K562 (cell line): Measurements from ENCODE around the gene CILP. TPM values are rescaled to one million over a fixed set of nuclear protein-coding genes. Genes with fewer than 3 reads are reported as not detected.

Source experiments
- ATAC-seq: fragments of 200-7000 bp; cut with Tn5 transposase; 3 replicates; pipeline ENCODE4 v1.9.1; 2020; ENCODE audit warnings: moderate library complexity
- BruUV-seq: library from RNA; stranded (reverse); fragments of 400-500 nt; replicated peaks from 2 replicates; lab custom pipeline; 2021; lab: Mats Ljungman, UMichigan
- CTCF ChIA-PET: fragments of 300-600 bp; formaldehyde crosslinking; extraction: SDS; loops from one replicate; lab custom pipeline; 2021; ENCODE audit warnings: low intra/inter-chr PET ratio; lab: Yijun Ruan, JAX
- POLR2A ChIA-PET: fragments of 300-600, 350-650 bp; sonication (Branson Sonifier 250); formaldehyde crosslinking; extraction: SDS; loops from one replicate; lab custom pipeline; 2021; ENCODE audit warnings: antibody characterized with exemption, inconsistent platforms; lab: Yijun Ruan, JAX
- DNase-seq, 4 experiments: peaks; one replicate each; pipeline versions ENCODE4 v3.0.0 to v3.0.0-alpha.2; 2011 to 2018; ENCODE audit warnings: low spot score in 3 of 4, mixed read lengths in 3 of 4; ENCODE audit errors: extremely low read depth in 1 of 4
- FAIRE-seq: peaks from 2 replicates; lab custom pipeline; 2011; peaks lifted over from hg19 to GRCh38; lab: Jason Lieb, UNC
- H2AFZ ChIP-seq: 2 replicates; pipeline ENCODE4 v1.6.0; 2011; ENCODE audit warnings: low read depth, low read length, control low read depth, inconsistent platforms
- H3K27ac ChIP-seq: fragments of 200-600 bp; 3 replicates; pipeline ENCODE4 v1.8.0; 2011; ENCODE audit warnings: low read depth, mild to moderate bottlenecking, control low read depth, inconsistent platforms, low read length, moderate library complexity, mixed read lengths; ENCODE audit errors: extremely low read depth
- H3K27me3 ChIP-seq, 2 experiments: fragments of 300-600 bp in 1 of 2; 2 replicates in 1 of 2; 3 replicates in 1 of 2; pipeline versions ENCODE4 v1.6.0 to v1.8.0; 2011; ENCODE audit warnings: inconsistent platforms in 2 of 2, low read length in 2 of 2, mild to moderate bottlenecking in 1 of 2, mixed read lengths in 1 of 2, moderate library complexity in 1 of 2; ENCODE audit not compliant: control insufficient read depth in 2 of 2, insufficient read depth in 2 of 2
- H3K36me3 ChIP-seq: fragments of 300-600 bp; 3 replicates; pipeline ENCODE4 v1.8.0; 2011; ENCODE audit warnings: mild to moderate bottlenecking, low read length, inconsistent platforms; ENCODE audit not compliant: control insufficient read depth, insufficient read depth
- H3K4me1 ChIP-seq, 2 experiments: fragments of 200-600 bp in 1 of 2; replicated peaks in 1 of 2; 2 replicates in 1 of 2; 3 replicates in 1 of 2; pipeline versions ENCODE4 v1.5.1 to v1.8.0; 2011; ENCODE audit warnings: inconsistent platforms in 2 of 2, low read length in 2 of 2, mild to moderate bottlenecking in 1 of 2, mixed read lengths in 1 of 2, moderate library complexity in 1 of 2; ENCODE audit not compliant: control insufficient read depth in 2 of 2, insufficient read depth in 2 of 2
- H3K4me2 ChIP-seq: 2 replicates; pipeline ENCODE4 v1.6.1; 2011; ENCODE audit warnings: low read length, control low read depth, inconsistent platforms, mixed read lengths; ENCODE audit not compliant: insufficient read depth
- H3K4me3 ChIP-seq: fragments of 200-600 bp; sonication (generic), shearing (Covaris generic); 2 replicates; pipeline ENCODE4 v1.5.1; 2016; ENCODE audit warnings: control low read depth, inconsistent platforms
- H3K79me2 ChIP-seq: fragments of 200-600 bp; 3 replicates; pipeline ENCODE4 v1.8.0; 2011; ENCODE audit warnings: low read length, inconsistent platforms; ENCODE audit not compliant: control insufficient read depth, insufficient read depth
- H3K9ac ChIP-seq, 2 experiments: 2 replicates each; pipeline versions ENCODE4 v1.6.0 to v1.6.1; 2011; ENCODE audit warnings: low read depth in 2 of 2, low read length in 2 of 2, control low read depth in 1 of 2, inconsistent platforms in 1 of 2, mild to moderate bottlenecking in 1 of 2, mixed read lengths in 1 of 2; ENCODE audit not compliant: insufficient read depth in 1 of 2
- H3K9me1 ChIP-seq: one replicate; pipeline ENCODE4 v1.6.0; 2011; ENCODE audit warnings: inconsistent platforms, mild to moderate bottlenecking, low read length, moderate library complexity; ENCODE audit not compliant: control insufficient read depth, insufficient read depth
- H3K9me3 ChIP-seq: replicated peaks from 2 replicates; pipeline ENCODE4 v1.5.1; 2011; ENCODE audit warnings: low read depth, low read length, inconsistent platforms; ENCODE audit not compliant: control insufficient read depth, insufficient read depth
- H4K20me1 ChIP-seq: replicated peaks from 2 replicates; pipeline ENCODE4 v1.6.1; 2011; ENCODE audit warnings: low read length, inconsistent platforms, mixed read lengths; ENCODE audit not compliant: control insufficient read depth, insufficient read depth
- CBX3 ChIP-seq, 2 experiments: IDR thresholded peaks; 1 replicate in 1 of 2; 2 replicates in 1 of 2; pipeline ENCODE4 v1.6.1; 2012; ENCODE audit warnings: inconsistent platforms in 2 of 2, low read length in 2 of 2, borderline replicate concordance in 1 of 2, control low read depth in 1 of 2
- COPS2 ChIP-seq: fragments of 450-650 bp; conservative IDR thresholded peaks from 2 replicates; pipeline ENCODE4 v1.6.1; 2016; ENCODE audit warnings: mild to moderate bottlenecking, moderate library complexity
- CREBBP ChIP-seq: IDR thresholded peaks from one replicate; pipeline ENCODE4 v1.6.1; 2012; ENCODE audit warnings: low read depth, mild to moderate bottlenecking, control low read depth, inconsistent platforms, low read length
- ETV5 ChIP-seq: sonication (generic); formaldehyde crosslinking; IDR thresholded peaks from 2 replicates; pipeline ENCODE4 v1.4.0; 2020; ENCODE audit warnings: low read depth, mild to moderate bottlenecking, missing genetic modification reagents
- GABPA ChIP-seq: fragments of 200-800 bp; sonication (Bioruptor generic); conservative IDR thresholded peaks from 2 replicates; pipeline ENCODE4 v1.6.1; 2016; ENCODE audit warnings: low read depth, missing genetic modification characterization, missing compliant biosample characterization
- HEY1 ChIP-seq: fragments of 250-450 bp; sonication (Bioruptor Pico); IDR thresholded peaks from 2 replicates; pipeline ENCODE4 v1.5.0; 2020; ENCODE audit warnings: mild to moderate bottlenecking, moderate library complexity, borderline replicate concordance
- KDM4B ChIP-seq, 2 experiments: fragments of 450-650 bp in 1 of 2; sonication (generic) in 1 of 2; IDR thresholded peaks; 2 replicates each; pipeline ENCODE4 v1.6.1; 2016 to 2017; ENCODE audit warnings: borderline replicate concordance in 2 of 2, antibody characterized with exemption in 1 of 2, low read depth in 1 of 2, mild to moderate bottlenecking in 1 of 2
- NRF1 ChIP-seq, 2 experiments: fragments of 450-650 bp; IDR thresholded peaks in 1 of 2; conservative IDR thresholded peaks in 1 of 2; 2 replicates each; pipeline ENCODE4 v1.6.1; 2014; ENCODE audit warnings: mild to moderate bottlenecking in 2 of 2
- POLR3G ChIP-seq: IDR thresholded peaks from 2 replicates; pipeline ENCODE4 v1.6.1; 2011; ENCODE audit not compliant: insufficient read length, insufficient replicate concordance; ENCODE audit errors: extremely low read depth
- RBFOX2 ChIP-seq: fragments of 200-400 bp; formaldehyde crosslinking; IDR thresholded peaks from 2 replicates; pipeline ENCODE4 v1.6.1; 2017; ENCODE audit warnings: low read depth, mild to moderate bottlenecking, low read length, moderate library complexity
- ZC3H4 ChIP-seq: sonication (generic); formaldehyde crosslinking; IDR thresholded peaks from 2 replicates; pipeline ENCODE4 v1.9.0; 2021; ENCODE audit warnings: missing genetic modification reagents, borderline replicate concordance
- ZNF583 ChIP-seq: fragments of 250-450 bp; sonication (Bioruptor Pico); IDR thresholded peaks from 2 replicates; pipeline ENCODE4 v1.4.0; 2020
- WGBS: fragments of 100-300 bp; shearing (Covaris generic); methylation state at CpG from one replicate; pipeline ENCODE4 v1.1.6; 2016; ENCODE audit warnings: low coverage, mixed read lengths; ENCODE audit not compliant: insufficient coverage; ENCODE audit errors: missing lambda C conversion rate; 5-methylcytosine and 5-hydroxymethylcytosine counted together
- in situ Hi-C: fragments of 300-500 bp; cut with MboI; formaldehyde crosslinking; loops from 4 replicates; pipeline ENCODE4 v1.15.0; 2018; ENCODE audit warnings: inconsistent platforms, mixed read lengths
- intact Hi-C: fragments of 100-400 bp; cut with micrococcal nuclease; formaldehyde crosslinking; loops from 2 replicates; pipeline ENCODE4 v1.14.2; 2022
- polyA plus RNA-seq, 8 experiments: library from polyadenylated mRNA; depleted of rRNA in 4 of 8; stranded (reverse) in 5 of 8; unstranded in 3 of 8; fragments of >200 nt; fragmentation: Nextera tagmentation in 2 of 8; fragmentation: Illumina TruSeq in 1 of 8; extraction: Ambion mirVana in 2 of 8; extraction: Trizol in 1 of 8; gene quantifications; 2 replicates each; pipeline versions ENCODE4 v1.2.1 to v1.2.3, GENCODE V29; 2011 to 2014; ENCODE audit warnings: inconsistent platforms in 1 of 8, missing spikeins in 1 of 8
- total RNA-seq, 7 experiments: library from RNA; depleted of rRNA in 6 of 7; stranded (reverse); fragments of >200 nt in 6 of 7; fragmentation: Illumina TruSeq in 2 of 7; extraction: Trizol in 2 of 7; gene quantifications; 2 replicates each; pipeline versions ENCODE4 v1.2.1 to v1.2.3, GENCODE V29; 2011 to 2021; ENCODE audit warnings: low replicate concordance in 1 of 7
- TF ChIP-seq, protein P1 (sequence below): IDR thresholded peaks from 3 replicates; pipeline ENCODE4 v1.6.1; 2011; ENCODE audit warnings: borderline replicate concordance, mild to moderate bottlenecking; ENCODE audit not compliant: insufficient read length, insufficient read depth

CILP gene
- total and polyA plus RNA-seq, 9 of the 15 experiments (the other 6 are each of a cell fraction or from before 2014, with no cell fraction given): 0.03 TPM; not detected in 8

DNA sequence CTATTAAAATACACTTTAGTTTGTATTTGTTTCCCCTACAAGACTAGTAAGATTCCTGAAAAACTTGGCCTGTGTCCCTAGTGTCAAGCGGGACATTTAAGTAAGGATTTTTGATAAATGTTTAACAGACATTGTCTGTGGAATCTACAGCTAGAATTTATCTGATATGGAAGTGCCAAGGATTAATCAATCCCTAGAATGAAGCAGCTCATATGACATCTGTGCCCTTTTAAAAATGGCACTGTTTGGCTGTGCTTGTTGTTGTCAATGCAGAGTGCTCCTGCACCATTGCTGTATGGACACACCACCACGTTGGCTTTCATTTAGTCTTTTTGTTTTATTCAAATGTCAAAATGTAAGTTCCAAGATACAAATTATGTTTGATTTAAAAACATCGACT, 63.4 kb downstream of the CILP start:
- Histone ChIP-seq H2AFZ (no peak overlapping the region), H3K79me2 (no peaks in the 10 kb centered on the region), H3K27ac (no peak overlapping the region), H3K9me1 (no peaks in the 10 kb centered on the region), H3K9me3 (no peaks in the 10 kb centered on the region), H3K4me2 (no peak overlapping the region), H3K4me1 (no peaks in the 10 kb centered on the region), H3K36me3 (peaks cover 26% of the 10 kb centered on the region; the same call in 1 of the 3 replicates), H4K20me1 (no peaks in the 10 kb centered on the region), H3K9ac (no peak overlapping the region), H3K27me3 (no peaks in the 10 kb centered on the region), H3K4me3 (no peak overlapping the region)
- ChIA-PET CTCF (no interaction called here), POLR2A (interaction anchor here (0.6 kb wide), 2 partner anchors 25 to 110 kb away, joined by 3 read pairs; no protein-coding TSS in a partner anchor)
- no peak for DNase-seq
- 84% methylated on average over 3 of the region's 3 CpGs for WGBS
- no TSS peak for BruUV-seq
- TF ChIP-seq CBX3 (IDR thresholded peaks at IDR 0.05; ENCODE audit: borderline replicate concordance in 1 of 2, low read length in 2 of 2): no peak
- no peak for TF ChIP-seq KDM4B (IDR thresholded peaks at IDR 0.05; ENCODE audit: borderline replicate concordance in 2 of 2, low read depth in 1 of 2)
- TF ChIP-seq, protein P1, sequence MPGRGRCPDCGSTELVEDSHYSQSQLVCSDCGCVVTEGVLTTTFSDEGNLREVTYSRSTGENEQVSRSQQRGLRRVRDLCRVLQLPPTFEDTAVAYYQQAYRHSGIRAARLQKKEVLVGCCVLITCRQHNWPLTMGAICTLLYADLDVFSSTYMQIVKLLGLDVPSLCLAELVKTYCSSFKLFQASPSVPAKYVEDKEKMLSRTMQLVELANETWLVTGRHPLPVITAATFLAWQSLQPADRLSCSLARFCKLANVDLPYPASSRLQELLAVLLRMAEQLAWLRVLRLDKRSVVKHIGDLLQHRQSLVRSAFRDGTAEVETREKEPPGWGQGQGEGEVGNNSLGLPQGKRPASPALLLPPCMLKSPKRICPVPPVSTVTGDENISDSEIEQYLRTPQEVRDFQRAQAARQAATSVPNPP: no peak
- FAIRE-seq: no peak
- in situ Hi-C loops: no loop called here
- intact Hi-C loops: no loop called here
- no peak for ATAC-seq

DNA sequence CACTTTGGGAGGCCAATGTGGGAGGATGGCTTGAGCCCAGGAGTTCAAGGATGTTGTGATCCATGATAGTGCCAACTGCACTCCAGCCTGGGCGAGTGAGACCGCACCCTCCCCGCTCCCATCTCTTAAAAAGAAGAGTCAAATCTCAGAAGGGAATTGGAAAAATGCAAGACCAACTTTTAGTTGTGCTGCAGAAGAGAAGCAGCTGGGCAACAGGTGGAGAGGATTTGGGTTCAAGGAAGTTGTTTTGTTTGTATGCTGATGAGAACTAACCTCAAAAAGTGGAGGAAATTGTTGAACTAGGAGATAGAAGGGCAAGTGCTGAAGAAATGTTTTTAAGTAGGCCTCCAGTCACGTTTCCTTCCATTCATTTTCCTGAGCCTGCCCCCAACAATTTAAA, 64.8 kb downstream of the CILP start:
- Histone ChIP-seq H3K9me3 (no peaks in the 10 kb centered on the region), H3K9me1 (no peaks in the 10 kb centered on the region), H3K4me2 (no peak overlapping the region), H3K4me3 (no peak overlapping the region), H2AFZ (no peak overlapping the region), H3K36me3 (peaks cover 17% of the 10 kb centered on the region; the same call in 1 of the 3 replicates), H3K9ac (no peak overlapping the region)
- 85% methylated on average over 4 of the region's 4 CpGs for WGBS
- no peak for ATAC-seq
- BruUV-seq: no TSS peak
- intact Hi-C loops: no loop called here
- POLR2A ChIA-PET: interaction anchor here (0.7 to 1.4 kb wide), 2 partner anchors 39 to 158 kb away, joined by 3 to 4 read pairs; partner anchors contain the start of gene CLPX
- TF ChIP-seq COPS2 (no peak), RBFOX2 (no peak), HEY1 (CRISPR knock-in tag) (no peak), POLR3G (no peak), NRF1 (conservative IDR thresholded peaks at IDR 0.05 in 1 of 2, IDR thresholded peaks at IDR 0.05 in 1 of 2) (no peak), ETV5 (CRISPR knock-in tag) (no peak), CREBBP (no peak), ZC3H4 (CRISPR knock-in tag) (no peak), ZNF583 (CRISPR knock-in tag) (no peak), GABPA (tag) (no peak)
- TF ChIP-seq, all 486 proteins: peak for 0
- no peaks in the 10 kb centered on the region for H4K20me1 ChIP-seq
- CTCF ChIA-PET: no interaction called here
- no peak for DNase-seq
- no peaks in the 10 kb centered on the region for H3K79me2 ChIP-seq
- in situ Hi-C loops: no loop called here
- no peak for FAIRE-seq
- H3K27ac ChIP-seq: no peak overlapping the region
- no peaks in the 10 kb centered on the region for H3K4me1 ChIP-seq
- H3K27me3 ChIP-seq: no peaks in the 10 kb centered on the region
